Thyroid gland (tissue), 4 donors: ENCODE data around the gene PHKG2. TPM values are rescaled to one million over a fixed set of nuclear protein-coding genes. Genes with fewer than 3 reads are reported as not detected.
"Not testable (repeated sequence)": the region's sequence is repeated elsewhere in the genome, so short reads cannot be mapped to it uniquely, and the experiment has no call there.

Experiments used
- DNase-seq, 2 donors: peaks; one replicate each; pipeline ENCODE4 v3.0.0-alpha.2; 2019
- H3K27ac ChIP-seq, 3 donors: fragments of 200-600 bp; sonication (generic); 1 replicate in 2 of 3; 2 replicates in 1 of 3; pipeline ENCODE4 v1.5.1; 2016 to 2019; ENCODE audit warnings: mild to moderate bottlenecking in 1 of 3, moderate library complexity in 1 of 3
- H3K27me3 ChIP-seq: fragments of 200-600 bp; sonication (generic); one replicate; pipeline ENCODE4 v1.5.1; 2019
- H3K36me3 ChIP-seq, 2 donors: fragments of 200-600 bp; sonication (generic); one replicate each; pipeline ENCODE4 v1.5.1; 2016 to 2019
- H3K4me1 ChIP-seq, 2 donors: fragments of 200-600 bp; sonication (generic); one replicate each; pipeline ENCODE4 v1.5.1; 2017 to 2019
- H3K4me3 ChIP-seq, 3 donors: fragments of 200-600 bp; sonication (generic); replicated peaks in 1 of 3; 1 replicate in 2 of 3; 2 replicates in 1 of 3; pipeline ENCODE4 v1.5.1; 2016; ENCODE audit warnings: mild to moderate bottlenecking in 1 of 3
- H3K9me3 ChIP-seq: fragments of 200-600 bp; sonication (generic); one replicate; pipeline ENCODE4 v1.5.1; 2017
- POLR2A ChIP-seq, 2 donors: fragments of 450-650 bp; IDR thresholded peaks; one replicate each; pipeline ENCODE4 v1.6.1; 2017; ENCODE audit warnings: antibody characterized with exemption in 2 of 2, mild to moderate bottlenecking in 2 of 2, moderate library complexity in 1 of 2
- WGBS, 2 donors: methylation state at CpG; one replicate each; pipeline ENCODE4 v1.1.5; 2017; 5-methylcytosine and 5-hydroxymethylcytosine counted together
- intact Hi-C: fragments of 100-400 bp; cut with DNase I; formaldehyde crosslinking; loops from one replicate; pipeline ENCODE4 v1.15.1; 2023
- total RNA-seq, 4 donors: library from RNA; depleted of rRNA; stranded (reverse); fragments of >200 nt; gene quantifications; one replicate each; pipeline ENCODE4 v1.2.3, GENCODE V29; 2016
- TF ChIP-seq, protein P1 (sequence below), 6 experiments: fragments of 200-600 bp in 3 of 6; fragments of 450-650 bp in 3 of 6; sonication (generic) in 3 of 6; IDR thresholded peaks; one replicate each; pipeline ENCODE4 v1.5.1; 2016 to 2019; ENCODE audit warnings: antibody characterized with exemption in 6 of 6, mild to moderate bottlenecking in 2 of 6, inconsistent platforms in 1 of 6, moderate library complexity in 1 of 6

Gene PHKG2
- total RNA-seq, 4 donors from 2014 or later: 28.1 to 52.8 (median 42.3) TPM

DNA sequence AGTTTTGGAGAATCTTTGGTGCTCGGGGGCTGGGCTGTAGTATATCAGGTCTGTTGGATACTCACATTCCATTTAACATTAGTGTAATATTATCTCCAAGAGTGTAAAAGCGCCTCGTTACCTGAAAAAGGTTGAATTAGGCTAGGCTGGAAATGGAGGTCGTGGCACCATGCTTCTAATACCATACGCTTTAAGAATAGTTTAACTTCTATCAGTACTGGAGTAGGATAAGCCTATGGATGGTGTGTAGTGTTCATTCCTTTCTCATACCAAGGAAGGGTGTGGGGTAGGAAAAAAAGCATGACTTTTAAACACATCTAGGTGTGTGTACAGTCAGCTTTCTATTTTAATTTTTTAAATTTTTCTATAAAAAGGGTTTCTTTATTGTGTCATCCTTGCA, 47.3 kb upstream of the PHKG2 start:
- no peaks in the 10 kb centered on the region for H3K9me3 ChIP-seq
- intact Hi-C loops: no loop called here
- no peak for DNase-seq
- H3K36me3 ChIP-seq: peaks cover 42 to 54% of the 10 kb centered on the region in 2 donors
- H3K27me3 ChIP-seq: no peaks in the 10 kb centered on the region
- 87 to 91% methylated on average over 5 of the region's 5 CpGs for WGBS, 2 donors
- no peak overlapping the region for H3K27ac ChIP-seq
- TF ChIP-seq POLR2A (IDR thresholded peaks at IDR 0.05): no peak
- TF ChIP-seq, protein P1, sequence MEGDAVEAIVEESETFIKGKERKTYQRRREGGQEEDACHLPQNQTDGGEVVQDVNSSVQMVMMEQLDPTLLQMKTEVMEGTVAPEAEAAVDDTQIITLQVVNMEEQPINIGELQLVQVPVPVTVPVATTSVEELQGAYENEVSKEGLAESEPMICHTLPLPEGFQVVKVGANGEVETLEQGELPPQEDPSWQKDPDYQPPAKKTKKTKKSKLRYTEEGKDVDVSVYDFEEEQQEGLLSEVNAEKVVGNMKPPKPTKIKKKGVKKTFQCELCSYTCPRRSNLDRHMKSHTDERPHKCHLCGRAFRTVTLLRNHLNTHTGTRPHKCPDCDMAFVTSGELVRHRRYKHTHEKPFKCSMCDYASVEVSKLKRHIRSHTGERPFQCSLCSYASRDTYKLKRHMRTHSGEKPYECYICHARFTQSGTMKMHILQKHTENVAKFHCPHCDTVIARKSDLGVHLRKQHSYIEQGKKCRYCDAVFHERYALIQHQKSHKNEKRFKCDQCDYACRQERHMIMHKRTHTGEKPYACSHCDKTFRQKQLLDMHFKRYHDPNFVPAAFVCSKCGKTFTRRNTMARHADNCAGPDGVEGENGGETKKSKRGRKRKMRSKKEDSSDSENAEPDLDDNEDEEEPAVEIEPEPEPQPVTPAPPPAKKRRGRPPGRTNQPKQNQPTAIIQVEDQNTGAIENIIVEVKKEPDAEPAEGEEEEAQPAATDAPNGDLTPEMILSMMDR (IDR thresholded peaks at IDR 0.05): no peak
- no peak overlapping the region for H3K4me3 ChIP-seq
- H3K4me1 ChIP-seq: peaks cover 14 to 20% of the 10 kb centered on the region in 2 donors

DNA sequence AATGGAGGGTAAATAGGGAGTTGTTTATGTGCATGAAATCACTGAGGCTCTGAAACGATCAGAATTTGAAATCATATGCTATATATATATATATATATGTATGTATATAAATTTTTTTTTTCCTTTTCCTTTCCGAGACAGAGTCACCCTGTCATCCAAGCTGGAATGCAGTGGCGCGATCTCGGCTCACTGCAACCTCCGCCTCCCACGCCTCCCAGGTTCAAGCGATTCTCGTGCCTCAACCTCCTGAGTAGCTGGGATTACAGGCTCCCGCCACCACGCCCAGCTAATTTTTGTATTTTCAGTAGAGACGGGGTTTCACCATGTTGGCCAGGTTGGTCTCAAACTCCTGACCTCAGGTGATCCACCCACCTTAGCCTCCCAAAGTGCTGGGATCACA, 45.2 kb upstream of the PHKG2 start:
- peaks cover 9 to 15% of the 10 kb centered on the region in 2 donors for H3K4me1 ChIP-seq
- H3K27me3 ChIP-seq, H3K27ac ChIP-seq, intact Hi-C loops, H3K4me3 ChIP-seq, H3K9me3 ChIP-seq, DNase-seq: not testable (repeated sequence)
- 93 to 97% methylated on average over 12 of the region's 12 CpGs for WGBS, 2 donors
- peaks cover 63 to 75% of the 10 kb centered on the region in 2 donors for H3K36me3 ChIP-seq

DNA sequence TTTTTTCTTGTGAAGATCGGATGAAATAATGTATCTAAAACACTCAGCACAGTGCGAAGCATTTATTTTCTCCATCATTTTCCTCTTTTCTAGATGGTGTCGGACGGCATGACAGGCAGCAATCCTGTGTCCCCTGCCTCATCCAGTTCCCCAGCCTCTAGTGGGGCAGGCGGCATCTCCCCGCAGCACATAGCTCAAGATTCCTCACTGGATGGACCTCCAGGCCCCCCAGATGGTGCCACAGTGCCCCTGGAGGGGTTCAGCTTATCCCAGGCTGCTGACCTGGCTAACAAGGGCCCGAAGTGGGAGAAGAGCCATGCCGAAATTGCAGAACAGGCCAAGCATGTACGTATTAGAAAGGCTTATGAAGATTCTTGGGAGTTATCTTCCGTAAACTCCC, 44.3 kb upstream of the PHKG2 start:
- intact Hi-C loops: no loop called here
- Histone ChIP-seq H3K27ac (no peak overlapping the region), H3K4me3 (no peak overlapping the region), H3K9me3 (no peaks in the 10 kb centered on the region), H3K36me3 (peaks cover 72 to 84% of the 10 kb centered on the region in 2 donors), H3K27me3 (no peaks in the 10 kb centered on the region), H3K4me1 (peaks cover 9 to 15% of the 10 kb centered on the region in 2 donors)
- no peak for DNase-seq
- TF ChIP-seq POLR2A (IDR thresholded peaks at IDR 0.05): no peak
- TF ChIP-seq, protein P1 (IDR thresholded peaks at IDR 0.05): no peak
- WGBS, 2 donors: 94% methylated on average over 10 of the region's 10 CpGs

DNA sequence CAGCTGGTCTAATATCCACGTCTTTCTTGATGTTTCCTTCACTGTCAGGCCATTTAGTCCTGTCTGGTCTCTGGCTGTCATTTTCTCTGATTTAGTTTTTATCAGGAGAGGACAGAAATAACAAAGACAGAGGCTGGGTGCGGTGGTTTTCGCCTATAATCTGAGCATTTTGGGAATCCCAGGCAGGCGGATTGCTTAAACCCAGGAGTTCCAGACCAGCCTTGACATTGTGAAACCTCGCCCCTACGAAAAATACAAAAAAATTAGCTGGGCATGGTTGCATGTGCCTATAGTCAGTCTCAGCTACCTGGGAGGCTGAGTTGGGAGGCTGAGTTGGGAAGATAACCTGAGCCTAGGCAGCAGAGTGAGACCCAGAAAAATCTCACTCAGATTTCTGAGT, 42.2 kb upstream of the PHKG2 start:
- no peaks in the 10 kb centered on the region for H3K9me3 ChIP-seq
- TF ChIP-seq, protein P1 (IDR thresholded peaks at IDR 0.05): no peak
- no peak for TF ChIP-seq POLR2A (IDR thresholded peaks at IDR 0.05)
- no peak overlapping the region for H3K4me3 ChIP-seq
- H3K27me3 ChIP-seq: no peaks in the 10 kb centered on the region
- peaks cover 86 to 97% of the 10 kb centered on the region in 2 donors for H3K36me3 ChIP-seq
- no peak overlapping the region for H3K27ac ChIP-seq
- 94 to 96% methylated on average over 6 of the region's 6 CpGs for WGBS, 2 donors
- intact Hi-C loops: no loop called here
- no peak for DNase-seq
- peaks cover 0 to 3% of the 10 kb centered on the region in 2 donors for H3K4me1 ChIP-seq

DNA sequence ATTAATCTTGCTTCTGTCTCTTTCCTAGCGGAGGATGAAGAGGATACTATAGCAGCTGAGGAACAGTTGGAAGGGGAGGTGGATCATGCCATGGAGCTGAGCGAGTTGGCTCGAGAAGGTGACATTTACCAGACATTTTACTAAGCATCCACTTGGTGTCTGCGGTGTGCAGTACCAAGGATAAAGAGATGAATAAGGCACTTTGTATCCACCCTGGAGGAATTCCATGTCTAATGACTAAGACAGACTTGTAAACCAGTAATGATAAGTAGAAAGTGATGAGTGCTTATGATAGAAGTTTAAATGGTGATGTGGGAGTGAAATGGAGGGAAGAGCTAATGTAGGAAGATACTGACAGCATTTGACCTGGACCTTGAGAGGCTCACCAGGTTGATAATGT, 37.3 kb upstream of the PHKG2 start:
- intact Hi-C loops: no loop called here
- H3K27ac ChIP-seq: no peak overlapping the region
- H3K4me3 ChIP-seq: no peak overlapping the region
- no peaks in the 10 kb centered on the region for H3K27me3 ChIP-seq
- WGBS, 2 donors: 96 to 97% methylated on average over 4 of the region's 4 CpGs
- no peak for TF ChIP-seq POLR2A (IDR thresholded peaks at IDR 0.05)
- TF ChIP-seq, protein P1 (IDR thresholded peaks at IDR 0.05): no peak
- H3K4me1 ChIP-seq: no peaks in the 10 kb centered on the region
- H3K9me3 ChIP-seq: no peaks in the 10 kb centered on the region
- DNase-seq: no peak
- H3K36me3 ChIP-seq: peaks cover 98 to 100% of the 10 kb centered on the region in 2 donors

DNA sequence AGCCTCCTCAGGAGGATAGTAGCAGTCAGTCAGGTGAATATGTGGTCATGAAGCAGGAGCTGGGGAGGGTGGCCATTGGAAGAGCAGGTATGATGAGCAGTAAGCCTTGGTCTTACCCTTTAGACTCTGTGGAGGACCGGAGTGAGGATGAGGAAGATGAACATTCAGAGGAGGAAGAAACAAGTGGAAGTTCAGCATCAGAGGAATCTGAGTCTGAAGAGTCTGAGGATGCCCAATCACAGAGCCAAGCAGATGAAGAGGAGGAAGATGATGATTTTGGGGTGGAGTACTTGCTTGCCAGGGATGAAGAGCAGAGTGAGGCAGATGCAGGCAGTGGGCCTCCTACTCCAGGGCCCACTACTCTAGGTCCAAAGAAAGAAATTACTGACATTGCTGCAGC, 36.5 kb upstream of the PHKG2 start:
- H3K27ac ChIP-seq: no peak overlapping the region
- H3K9me3 ChIP-seq: no peaks in the 10 kb centered on the region
- no peaks in the 10 kb centered on the region for H3K4me1 ChIP-seq
- no peaks in the 10 kb centered on the region for H3K27me3 ChIP-seq
- DNase-seq: no peak
- TF ChIP-seq, protein P1 (IDR thresholded peaks at IDR 0.05): no peak
- no peak for TF ChIP-seq POLR2A (IDR thresholded peaks at IDR 0.05)
- intact Hi-C loops: no loop called here
- 97% methylated on average over 1 of the region's 1 CpG for WGBS, 2 donors
- H3K36me3 ChIP-seq: peaks cover 98 to 100% of the 10 kb centered on the region in 2 donors
- H3K4me3 ChIP-seq: no peak overlapping the region
